ENCODE measurements around the gene BMP8A. TPM values are rescaled to one million over a fixed set of nuclear protein-coding genes. Genes with fewer than 3 reads are reported as not detected.

The BMP8A gene
- total and polyA plus RNA-seq, 12 donors: 0.16 to 1.8 (median 0.66) TPM; not detected in 3

GRCh38 chr1:39452540-39452939, 38.9 kb upstream of the BMP8A start:
- ATAC-seq (peak in 5 of 8 donors; percentile 20 to 75 (median 67)), DNase-seq (peak in 1 of 2 donors; percentile 12)
- Histone ChIP-seq H3K4me1 (peaks cover 0 to 17% (median 0%) of the 10 kb centered on the region in 9 donors), H3K4me3 (no peak overlapping the region), H3K36me3 (peaks cover 2 to 100% (median 86%) of the 10 kb centered on the region in 9 donors), H3K27ac (peak overlapping the region in 1 of 10 donors; percentile 36), H3K9me3 (no peaks in the 10 kb centered on the region), H3K27me3 (no peaks in the 10 kb centered on the region)
- intact Hi-C loops (cut with DNase I): no loop called here
- no peak for TF ChIP-seq CTCF (IDR thresholded peaks at IDR 0.05)
- 54 to 81% methylated on average over 5 of the region's 5 CpGs for whole genome bisulfite sequencing, 2 donors

DNA sequence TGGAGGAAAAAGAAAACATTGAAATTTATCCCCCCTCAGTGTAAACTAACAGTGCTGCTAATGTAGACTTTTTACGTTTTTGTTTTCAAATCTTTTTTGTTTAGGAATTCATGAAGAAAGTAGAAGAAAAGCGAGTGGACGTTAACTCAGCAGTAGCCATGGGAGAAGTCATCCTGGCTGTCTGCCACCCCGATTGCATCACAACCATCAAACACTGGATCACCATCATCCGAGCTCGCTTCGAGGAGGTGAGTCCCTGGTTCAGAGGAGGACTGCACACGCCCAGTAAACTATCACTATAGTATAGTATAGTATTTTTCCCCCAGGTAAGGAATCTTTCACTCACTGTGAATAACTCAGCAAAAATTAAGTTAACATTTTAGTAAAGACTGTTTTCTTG, 37.8 kb upstream of the BMP8A start:
- Histone ChIP-seq H3K4me3 (no peak overlapping the region), H3K27me3 (no peaks in the 10 kb centered on the region), H3K27ac (no peak overlapping the region), H3K4me1 (peaks cover 0 to 17% (median 0%) of the 10 kb centered on the region in 9 donors), H3K9me3 (no peaks in the 10 kb centered on the region), H3K36me3 (peaks cover 4 to 100% (median 86%) of the 10 kb centered on the region in 9 donors)
- DNase-seq (peak in 1 of 2 donors; percentile 47), ATAC-seq (peak in 1 of 8 donors; percentile 59)
- 76 to 87% methylated on average over 8 of the region's 8 CpGs for WGBS, 2 donors
- no peak for TF ChIP-seq CTCF (IDR thresholded peaks at IDR 0.05)
- intact Hi-C loops (cut with DNase I): no loop called here

DNA sequence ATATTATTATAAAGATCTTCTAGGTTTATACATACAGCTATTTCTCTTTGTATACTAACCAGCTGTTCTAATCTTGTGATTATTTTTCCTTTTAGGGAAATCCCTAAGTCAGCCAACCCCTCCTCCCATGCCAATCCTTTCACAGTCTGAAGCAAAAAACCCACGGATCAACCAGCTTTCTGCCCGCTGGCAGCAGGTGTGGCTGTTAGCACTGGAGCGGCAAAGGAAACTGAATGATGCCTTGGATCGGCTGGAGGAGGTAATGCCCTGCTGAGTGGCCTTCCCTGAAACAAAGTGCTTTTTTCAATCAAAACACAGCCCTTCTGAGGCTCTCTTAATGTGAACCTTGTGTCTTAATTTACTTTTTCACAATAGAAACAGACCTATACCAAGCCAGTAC, 32.4 kb upstream of the BMP8A start:
- no peak for TF ChIP-seq CTCF (IDR thresholded peaks at IDR 0.05)
- ATAC-seq: no peak

DNA sequence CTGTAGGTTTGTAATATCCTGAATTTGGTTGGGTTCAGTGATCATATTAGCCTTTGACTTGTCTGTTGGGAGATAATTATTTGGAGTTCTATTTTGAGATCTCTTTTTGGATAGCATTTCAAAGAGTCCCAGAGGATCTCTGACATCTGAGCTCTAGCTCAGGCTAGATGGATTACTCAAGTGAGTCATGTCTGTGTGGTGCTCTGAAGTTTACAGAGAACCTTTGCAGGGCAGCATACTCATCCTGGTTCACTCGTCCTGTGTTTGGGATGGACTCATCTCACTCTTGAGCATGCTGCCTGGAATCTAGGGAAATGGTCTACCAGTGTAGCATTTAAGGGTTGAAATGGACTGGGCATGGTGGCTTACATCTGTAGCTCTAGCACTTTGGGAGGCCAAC, 29.4 kb upstream of the BMP8A start:
- H3K9me3 ChIP-seq: no peaks in the 10 kb centered on the region
- peaks cover 0 to 100% (median 89%) of the 10 kb centered on the region in 9 donors for H3K36me3 ChIP-seq
- DNase-seq (no peak), ATAC-seq (peak in 1 of 8 donors; percentile 28)
- H3K27me3 ChIP-seq: no peaks in the 10 kb centered on the region
- TF ChIP-seq CTCF (IDR thresholded peaks at IDR 0.05): no peak
- 64 to 76% methylated on average over 1 of the region's 1 CpG for WGBS, 2 donors
- H3K4me3 ChIP-seq: no peak overlapping the region
- peaks cover 0 to 10% (median 0%) of the 10 kb centered on the region in 9 donors for H3K4me1 ChIP-seq
- no peak overlapping the region for H3K27ac ChIP-seq
- intact Hi-C loops (cut with DNase I): no loop called here

More for the DNA sequence above, 32.4 kb upstream of the BMP8A start:
- H3K4me1 ChIP-seq: no peaks in the 10 kb centered on the region
- H3K36me3 ChIP-seq: peaks cover 0 to 100% (median 95%) of the 10 kb centered on the region in 9 donors
- DNase-seq: no peak
- intact Hi-C loops (cut with DNase I): loop anchor here in 1 of 10 donors (5.0 kb wide), 1 partner anchor 102 kb away; no protein-coding TSS in a partner anchor
- no peaks in the 10 kb centered on the region for H3K27me3 ChIP-seq
- H3K9me3 ChIP-seq: no peaks in the 10 kb centered on the region
- WGBS, 2 donors: 92 to 95% methylated on average over 4 of the region's 4 CpGs
- no peak overlapping the region for H3K27ac ChIP-seq
- H3K4me3 ChIP-seq: no peak overlapping the region

All from heart right ventricle (tissue), 16 donors.